Motor neuron (in vitro differentiated cells): Measurements from ENCODE around the gene DYRK4. TPM values are rescaled to one million over a fixed set of nuclear protein-coding genes. Genes with fewer than 3 reads are reported as not detected.
"Not testable (repeated sequence)": the region's sequence is repeated elsewhere in the genome, so short reads cannot be mapped to it uniquely, and the experiment has no call there.

Experiments
- ATAC-seq, 8 experiments: fragments of 200-7000 bp; cut with Tn5 transposase; replicated peaks in 6 of 8; 2 replicates each; pipeline ENCODE4 v1.8.0; 2021; ENCODE audit warnings: mild to moderate bottlenecking in 8 of 8, moderate library complexity in 8 of 8
- H3K27ac ChIP-seq, 2 donors: fragments of 250-450 bp; sonication (Bioruptor Pico); 2 replicates each; pipeline ENCODE4 v1.9.0; 2021; ENCODE audit warnings: antibody characterized with exemption in 2 of 2, mild to moderate bottlenecking in 2 of 2, moderate library complexity in 1 of 2
- H3K4me1 ChIP-seq, 2 donors: fragments of 250-450 bp; sonication (Bioruptor Pico); replicated peaks in 1 of 2; 2 replicates each; pipeline ENCODE4 v1.6.1; 2021; ENCODE audit warnings: antibody characterized with exemption in 2 of 2, mild to moderate bottlenecking in 2 of 2, moderate library complexity in 1 of 2
- H3K4me3 ChIP-seq, 5 donors: fragments of 250-450 bp; sonication (Bioruptor Pico); 2 replicates each; pipeline ENCODE4 v1.9.0; 2021; ENCODE audit warnings: antibody characterized with exemption in 5 of 5, mild to moderate bottlenecking in 5 of 5, moderate library complexity in 4 of 5
- WGBS, 10 experiments: fragments of 450-650 bp; shearing (Covaris generic); methylation state at CpG; one replicate each; pipeline ENCODE4 v1.0.0; 2022; 5-methylcytosine and 5-hydroxymethylcytosine counted together
- in situ Hi-C, 9 experiments: fragments of 400-800 bp; cut with MboI; loops; one replicate each; pipeline ENCODE4 v1.15.0; 2021; ENCODE audit warnings: low sequenced_read_pairs in 9 of 9, low pct_unique_long_range_greater_than_20kb in 2 of 9; ENCODE audit not compliant: unreplicated experiment in 9 of 9
- total RNA-seq, 8 experiments: library from RNA; unstranded; fragments of 300-600 nt; gene quantifications; 2 replicates each; pipeline versions ENCODE4 v1.2.3 to v1.2.4, GENCODE V29; 2022

DYRK4 gene, protein sequence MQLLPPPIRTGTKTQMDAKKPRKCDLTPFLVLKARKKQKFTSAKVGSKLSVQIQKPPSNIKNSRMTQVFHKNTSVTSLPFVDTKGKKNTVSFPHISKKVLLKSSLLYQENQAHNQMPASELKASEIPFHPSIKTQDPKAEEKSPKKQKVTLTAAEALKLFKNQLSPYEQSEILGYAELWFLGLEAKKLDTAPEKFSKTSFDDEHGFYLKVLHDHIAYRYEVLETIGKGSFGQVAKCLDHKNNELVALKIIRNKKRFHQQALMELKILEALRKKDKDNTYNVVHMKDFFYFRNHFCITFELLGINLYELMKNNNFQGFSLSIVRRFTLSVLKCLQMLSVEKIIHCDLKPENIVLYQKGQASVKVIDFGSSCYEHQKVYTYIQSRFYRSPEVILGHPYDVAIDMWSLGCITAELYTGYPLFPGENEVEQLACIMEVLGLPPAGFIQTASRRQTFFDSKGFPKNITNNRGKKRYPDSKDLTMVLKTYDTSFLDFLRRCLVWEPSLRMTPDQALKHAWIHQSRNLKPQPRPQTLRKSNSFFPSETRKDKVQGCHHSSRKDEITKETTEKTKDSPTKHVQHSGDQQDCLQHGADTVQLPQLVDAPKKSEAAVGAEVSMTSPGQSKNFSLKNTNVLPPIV
- 100 to 1,000 TPM in 1 of 8 experiments, 10 to 100 TPM in 7; 37.1 to 100 (median 55.8) TPM for total RNA-seq

DNA sequence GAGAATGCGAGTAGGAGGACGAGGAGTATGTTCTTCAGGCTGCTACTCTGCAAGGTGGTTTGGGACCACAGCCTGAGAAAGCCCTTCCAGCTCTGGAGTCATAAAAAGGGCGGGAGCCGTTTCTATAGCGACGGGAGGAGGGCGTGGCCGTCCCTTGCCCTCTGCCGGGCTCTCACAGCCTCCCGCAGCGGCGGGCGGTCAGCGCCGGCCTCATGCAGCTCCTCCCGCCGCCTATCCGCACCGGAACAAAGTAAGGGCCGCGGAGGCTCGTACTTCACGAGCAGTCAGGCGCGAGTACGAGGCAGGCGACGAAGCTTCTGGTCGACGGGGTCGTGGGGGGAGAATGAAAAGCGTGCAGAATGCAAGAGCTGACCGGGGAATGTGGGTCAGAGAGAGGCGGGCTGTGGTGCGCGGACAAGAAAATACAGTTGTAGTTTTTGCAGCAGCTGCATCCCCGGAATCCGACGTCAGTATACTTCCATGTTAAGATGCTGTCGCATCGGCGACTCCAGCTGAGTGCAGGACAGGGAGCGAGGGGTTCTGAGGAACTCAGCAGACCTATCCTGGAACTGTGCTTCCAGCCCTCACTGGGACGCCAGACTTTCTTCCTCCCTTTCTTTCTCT is at the start of gene DYRK4:
TSS of gene DYRK4 (plus strand) at position 175 of the 624 bp plus-strand sequence. CDS start at position 213, 38 bp downstream.
- in situ Hi-C loops = loop anchor here in 2 of 9 experiments (25.0 kb wide), 1 partner anchor 200 kb away; no protein-coding TSS in a partner anchor
- H3K4me3 ChIP-seq = peak within 1 kb of the TSS; percentile 7 to 22 (median 13)
- peak within 1 kb of the TSS; percentile 6 to 60 for H3K27ac ChIP-seq
- WGBS, 10 experiments = 0 to 21% (median 11%) methylated on average over 2 to 22 of the region's 44 CpGs; no CpG with 5 or more reads in 4 of the 10 experiments
- H3K4me1 ChIP-seq = peaks cover 10 to 16% of the 10 kb centered on the region in 2 donors
- peak; percentile 98 to 100 (median 99) for ATAC-seq

DNA sequence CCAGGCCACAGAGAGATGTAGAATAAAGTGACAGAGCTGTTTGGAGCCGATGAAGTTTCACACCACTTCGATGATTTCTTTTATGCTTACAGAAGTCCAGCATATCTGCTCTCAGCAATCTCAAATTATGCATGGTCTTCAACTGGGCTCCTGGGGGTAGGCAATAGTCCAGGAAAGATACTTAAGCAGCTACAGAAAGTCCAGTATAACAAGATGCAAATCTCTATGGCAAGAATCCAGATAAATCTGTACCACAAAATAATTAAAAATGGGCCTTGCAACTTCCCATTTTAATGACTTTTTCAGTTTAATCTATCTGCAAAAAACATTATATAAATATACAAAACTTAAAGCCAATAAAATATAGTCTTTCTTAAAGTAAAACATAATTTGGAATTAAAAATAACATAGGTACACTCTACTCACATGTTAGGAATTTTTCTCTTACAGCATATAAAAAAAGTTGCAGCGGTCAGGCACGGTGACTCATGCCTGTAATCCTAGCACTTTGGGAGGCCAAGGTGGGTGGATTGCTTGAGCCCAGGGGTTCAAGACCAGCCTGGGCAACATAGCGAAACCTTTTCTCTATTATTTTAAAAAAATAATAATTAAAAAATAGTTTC is 43.8 kb upstream of the DYRK4 start:
- 56 to 97% (median 86%) methylated on average over 1 to 5 of the region's 5 CpGs; no CpG with 5 or more reads in 1 of the 10 experiments for WGBS, 10 experiments
- in situ Hi-C loops = loop anchor here in 1 of 9 experiments (25.0 kb wide), 1 partner anchor 156 kb away; no protein-coding TSS in a partner anchor
- peak in 2 of 8 experiments; percentile 80 to 92 for ATAC-seq
- no peak overlapping the region for H3K4me3 ChIP-seq
- H3K4me1 ChIP-seq = no peaks in the 10 kb centered on the region
- H3K27ac ChIP-seq = no peak overlapping the region

DNA sequence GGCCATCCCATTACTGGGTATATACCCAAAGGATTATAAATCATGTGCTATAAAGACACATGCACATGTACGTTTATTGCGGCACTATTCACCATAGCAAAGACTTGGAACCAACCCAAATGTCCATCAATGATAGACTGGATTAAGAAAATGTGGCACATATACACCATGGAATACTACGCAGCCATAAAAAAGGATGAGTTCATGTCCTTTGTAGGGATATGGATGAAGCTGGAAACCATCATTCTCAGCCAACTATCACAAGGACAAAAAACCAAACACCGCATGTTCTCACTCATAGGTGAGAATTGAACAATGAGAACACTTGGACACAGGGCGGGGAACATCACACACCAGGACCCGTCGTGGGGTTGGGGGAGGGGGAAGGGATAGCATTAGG is 38.6 kb upstream of the DYRK4 start:
- in situ Hi-C loops = loop anchor here in 1 of 9 experiments (25.0 kb wide), 1 partner anchor 161 kb away; no protein-coding TSS in a partner anchor
- not testable (repeated sequence) for H3K4me1 ChIP-seq, ATAC-seq, H3K4me3 ChIP-seq, H3K27ac ChIP-seq
- 93 to 100% (median 95%) methylated on average over 1 to 4 of the region's 7 CpGs; no CpG with 5 or more reads in 7 of the 10 experiments for WGBS, 10 experiments

DNA sequence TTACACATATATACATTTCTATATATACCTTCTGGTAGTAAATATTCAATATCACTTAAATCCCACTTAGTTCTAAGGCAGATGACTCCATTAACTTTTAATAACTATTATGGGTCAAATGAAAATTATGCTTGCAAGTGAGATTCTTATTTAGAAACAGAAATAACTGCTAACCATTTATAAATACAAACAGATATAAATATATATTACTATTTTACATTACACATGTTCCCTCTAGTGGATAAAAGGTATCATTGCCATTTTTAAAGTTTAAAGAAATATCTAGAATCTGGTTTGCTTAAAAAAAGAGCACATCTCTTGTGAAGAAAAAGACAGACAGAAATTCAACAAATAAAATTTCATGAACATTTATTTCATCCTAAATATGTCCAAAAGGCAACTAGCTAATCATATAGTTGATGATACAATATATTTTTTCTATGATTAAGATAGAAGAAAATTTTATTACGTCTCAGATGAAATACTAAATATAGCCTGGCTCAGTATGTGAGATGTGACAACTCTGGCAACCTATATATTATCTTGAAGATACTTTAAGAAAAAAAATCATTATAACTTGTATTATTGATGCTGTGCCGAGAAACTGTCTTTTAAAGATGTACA is 35.0 kb upstream of the DYRK4 start:
- Histone ChIP-seq H3K27ac (no peak overlapping the region), H3K4me3 (no peak overlapping the region), H3K4me1 (no peaks in the 10 kb centered on the region)
- in situ Hi-C loops = loop anchor here in 4 of 9 experiments (25.0 kb wide), 2 partner anchors 165 to 215 kb away; partner anchors contain the start of gene TIGAR (in 2 of the 4)
- no peak for ATAC-seq
- 75 to 100% (median 100%) methylated on average over 2 of the region's 2 CpGs; no CpG with 5 or more reads in 2 of the 10 experiments for WGBS, 10 experiments

DNA sequence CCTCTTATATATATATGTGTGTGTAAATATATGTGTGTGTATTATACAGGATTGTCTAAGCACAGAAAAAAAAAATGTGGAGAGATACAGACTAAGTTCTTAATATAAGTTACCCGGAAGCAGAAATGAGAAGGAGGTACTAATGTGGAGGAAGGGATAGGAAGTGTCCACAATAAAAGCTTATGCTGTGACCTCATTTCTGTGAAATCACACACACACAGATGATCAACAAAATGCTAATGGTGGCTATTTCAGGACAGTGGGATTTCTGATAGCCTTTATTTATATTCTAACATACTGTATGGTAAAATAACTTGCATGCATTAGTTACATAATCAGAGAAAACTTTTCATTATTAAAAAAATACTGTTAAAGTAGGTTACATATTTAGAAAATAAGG is 31.8 kb upstream of the DYRK4 start:
- WGBS, 10 experiments = 22 to 100% (median 92%) methylated on average over 1 of the region's 1 CpG; no CpG with 5 or more reads in 3 of the 10 experiments
- Histone ChIP-seq H3K4me1 (no peaks in the 10 kb centered on the region), H3K4me3 (no peak overlapping the region), H3K27ac (no peak overlapping the region)
- ATAC-seq = peak in 2 of 8 experiments; percentile 16 to 92
- in situ Hi-C loops = loop anchor here in 4 of 9 experiments (25.0 kb wide), 2 partner anchors 168 to 218 kb away; partner anchors contain the start of gene TIGAR (in 2 of the 4)

DNA sequence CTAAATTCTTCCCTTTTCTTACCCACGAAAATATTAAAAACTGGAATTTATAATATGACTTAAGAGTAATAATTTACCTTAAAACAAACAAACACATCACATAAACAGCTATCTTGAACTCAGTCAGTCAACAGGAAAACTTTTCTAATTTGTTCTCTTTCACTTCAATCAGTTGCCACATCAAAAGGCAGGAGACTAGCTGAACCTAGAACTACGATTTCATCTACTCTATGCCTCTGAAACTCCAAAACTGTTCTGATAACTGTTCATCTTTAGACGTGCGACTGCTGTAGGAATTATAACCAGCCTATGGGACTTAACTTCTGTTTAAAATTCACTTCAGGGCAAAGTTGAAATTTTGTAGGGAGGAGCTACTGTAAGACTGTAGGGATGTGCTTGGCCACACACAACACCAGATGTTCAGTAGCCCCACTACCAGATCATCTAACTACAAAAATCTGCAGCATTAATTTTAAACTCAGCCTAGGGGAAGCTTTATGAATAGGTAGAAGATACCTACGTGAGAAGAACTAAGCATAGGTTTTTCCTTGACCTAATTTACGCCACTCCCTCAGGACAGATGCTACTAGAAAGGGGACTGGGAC is 30.9 kb upstream of the DYRK4 start:
- in situ Hi-C loops = loop anchor here in 4 of 9 experiments (25.0 kb wide), 2 partner anchors 169 to 219 kb away; partner anchors contain the start of gene TIGAR (in 2 of the 4)
- H3K27ac ChIP-seq = no peak overlapping the region
- 60 to 95% (median 80%) methylated on average over 1 to 6 of the region's 6 CpGs for WGBS, 10 experiments
- H3K4me3 ChIP-seq = no peak overlapping the region
- H3K4me1 ChIP-seq = no peaks in the 10 kb centered on the region
- ATAC-seq = no peak

DNA sequence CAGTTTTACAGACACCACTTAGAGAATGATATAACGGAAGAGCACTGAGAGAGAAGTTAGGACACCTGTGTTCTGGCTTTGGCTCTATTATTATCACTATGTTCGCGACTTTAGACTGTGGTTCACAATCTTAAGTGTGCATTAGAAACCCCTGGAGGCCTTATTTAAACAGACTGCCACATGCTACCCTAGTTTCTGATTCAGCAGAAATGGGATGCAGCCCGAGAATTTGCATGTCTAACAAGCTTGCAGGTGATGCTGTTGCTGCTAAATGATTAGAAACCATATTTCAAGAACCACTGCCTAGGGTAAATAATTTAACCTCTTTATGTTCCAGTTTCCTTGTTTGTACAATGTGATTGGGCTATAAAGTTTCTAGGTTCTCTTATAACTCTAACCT is 26.9 kb upstream of the DYRK4 start:
- in situ Hi-C loops = loop anchor here in 4 of 9 experiments (25.0 kb wide), 2 partner anchors 173 to 223 kb away; partner anchors contain the start of gene TIGAR (in 2 of the 4)
- no peak for ATAC-seq
- Histone ChIP-seq H3K4me1 (peaks cover 0 to 6% of the 10 kb centered on the region in 2 donors), H3K4me3 (no peak overlapping the region), H3K27ac (no peak overlapping the region)
- WGBS, 10 experiments = 80 to 100% (median 96%) methylated on average over 1 to 4 of the region's 4 CpGs; no CpG with 5 or more reads in 2 of the 10 experiments

DNA sequence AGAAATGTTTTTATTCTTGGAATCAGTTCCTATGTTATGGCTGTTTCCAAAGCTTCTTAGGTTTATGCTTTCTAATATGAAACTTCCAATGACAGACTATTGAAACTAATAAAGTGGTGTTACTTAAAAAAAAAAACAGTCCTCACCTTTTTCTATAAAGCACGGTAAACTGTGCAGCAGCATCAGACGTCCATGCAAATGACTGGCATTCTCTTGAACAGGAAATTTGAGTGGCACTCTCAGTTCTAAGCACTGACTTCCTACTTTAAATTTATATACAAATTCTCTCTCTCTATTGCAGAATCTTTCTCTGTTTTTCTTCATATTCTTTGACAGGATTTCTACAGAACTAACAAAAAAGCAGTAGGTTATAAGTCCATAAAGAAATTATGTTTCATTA is 26.1 kb upstream of the DYRK4 start:
- 20 to 95% (median 67%) methylated on average over 1 to 2 of the region's 2 CpGs; no CpG with 5 or more reads in 2 of the 10 experiments for whole genome bisulfite sequencing, 10 experiments
- peaks cover 0 to 6% of the 10 kb centered on the region in 2 donors for H3K4me1 ChIP-seq
- in situ Hi-C loops = loop anchor here in 4 of 9 experiments (25.0 kb wide), 2 partner anchors 174 to 224 kb away; partner anchors contain the start of gene TIGAR (in 2 of the 4)
- no peak for ATAC-seq
- H3K27ac ChIP-seq = no peak overlapping the region
- H3K4me3 ChIP-seq = no peak overlapping the region

DNA sequence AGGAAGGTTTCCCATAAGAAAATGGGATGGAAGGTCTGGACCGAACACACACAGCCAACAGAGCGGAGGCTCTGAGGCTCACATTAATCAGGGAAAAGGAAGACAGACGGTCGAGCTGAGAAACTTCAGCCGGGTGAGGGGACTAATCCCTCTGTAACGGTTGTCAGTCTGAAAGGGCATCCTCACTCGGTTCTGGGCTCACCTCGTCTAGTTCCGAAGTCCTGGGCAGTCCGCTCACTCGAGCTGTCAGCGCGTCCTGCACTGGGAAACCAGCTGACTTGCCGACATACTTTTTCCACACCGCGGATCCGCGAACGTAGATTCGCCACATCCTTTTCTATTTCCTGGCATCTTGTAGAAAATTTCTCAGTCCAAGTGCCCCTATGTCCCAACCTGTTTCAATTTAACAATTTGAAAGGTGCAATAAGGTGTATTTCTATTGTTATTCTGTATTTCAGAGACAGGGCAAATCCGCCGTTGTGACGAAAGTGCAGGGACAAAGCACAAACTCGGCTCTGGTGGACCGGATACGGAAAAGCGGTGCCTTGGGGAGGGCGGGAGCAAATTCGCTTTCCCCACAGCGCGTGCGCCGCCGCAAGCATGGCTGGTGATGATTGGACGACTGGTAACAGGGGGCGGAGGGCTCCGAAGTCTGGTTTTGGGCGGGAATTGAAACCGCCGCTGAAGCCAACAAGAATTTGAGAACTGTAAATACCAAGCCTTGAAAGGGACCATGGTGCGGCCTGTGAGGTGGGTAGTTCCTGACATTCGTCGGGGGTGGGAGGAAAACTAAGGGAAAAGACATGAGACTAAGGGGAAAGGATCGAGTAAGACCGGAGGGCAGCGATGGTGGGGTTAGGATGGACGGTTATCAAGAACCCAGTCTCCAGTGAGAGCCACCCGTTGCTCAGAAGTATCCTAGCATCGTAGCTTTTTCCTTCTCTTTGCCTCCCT is 23.5 kb upstream of the DYRK4 start, which contains the start of gene RAD51AP1:
TSS of gene RAD51AP1 (plus strand) at position 684 of the 954 bp plus-strand sequence. CDS start at position 734, 50 bp downstream.
- in situ Hi-C loops = loop anchor here in 4 of 9 experiments (25.0 kb wide), 2 partner anchors 176 to 226 kb away; partner anchors contain the start of gene TIGAR (in 2 of the 4)
- WGBS, 10 experiments = 0 to 2% (median 0%) methylated on average over 5 to 43 of the region's 49 CpGs
- Histone ChIP-seq H3K4me3 (peak within 1 kb of the TSS; percentile 69 to 89 (median 87)), H3K4me1 (peaks cover 0 to 6% of the 10 kb centered on the region in 2 donors), H3K27ac (peak within 1 kb of the TSS; percentile 97 to 99)
- peak; percentile 99 to 100 (median 100) for ATAC-seq

DNA sequence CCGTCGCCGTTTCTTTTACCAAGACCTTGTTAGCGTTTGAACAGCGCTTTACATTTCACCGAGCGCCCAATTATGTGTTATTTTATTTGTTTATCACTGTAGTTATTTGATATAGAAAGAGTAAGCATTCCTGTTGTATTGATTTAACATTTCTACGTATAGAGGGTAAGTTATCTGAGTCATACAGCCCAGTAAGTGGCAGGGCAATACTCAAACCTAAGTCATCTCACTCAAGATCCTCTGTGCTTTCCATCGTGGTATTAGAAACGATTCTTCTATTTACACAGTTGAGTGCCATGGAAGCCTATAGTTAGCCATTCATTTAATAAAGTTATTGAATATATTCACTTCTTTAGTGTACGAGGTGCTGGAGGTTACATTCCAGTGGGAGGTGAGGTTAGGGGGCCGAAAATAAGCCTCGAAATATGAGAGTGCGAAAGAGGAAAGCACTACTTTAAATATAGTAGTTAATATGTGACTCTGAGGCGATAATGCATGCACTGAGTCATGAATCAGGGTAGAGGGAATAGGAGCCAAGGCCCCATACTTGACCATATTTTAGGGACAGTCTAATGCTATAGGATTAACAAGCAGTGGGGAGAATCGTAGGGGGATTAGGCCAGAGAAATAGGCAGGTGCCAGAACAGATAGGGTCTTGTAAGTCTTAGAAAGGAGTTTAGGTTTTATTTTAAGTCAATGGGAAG is 22.7 kb upstream of the DYRK4 start:
- no peak for ATAC-seq
- in situ Hi-C loops = loop anchor here in 4 of 9 experiments (25.0 kb wide), 2 partner anchors 177 to 227 kb away; partner anchors contain the start of gene TIGAR (in 2 of the 4)
- no peak overlapping the region for H3K27ac ChIP-seq
- H3K4me1 ChIP-seq = peaks cover 0 to 6% of the 10 kb centered on the region in 2 donors
- H3K4me3 ChIP-seq = peak overlapping the region; percentile 69 to 89 (median 87)
- WGBS, 10 experiments = 0 to 54% (median 6%) methylated on average over 3 to 13 of the region's 16 CpGs
